Left cardiac atrium (tissue), 4 donors: Measurements from ENCODE around the gene NBPF14. TPM values are rescaled to one million over a fixed set of nuclear protein-coding genes. Genes with fewer than 3 reads are reported as not detected.
"Not testable (repeated sequence)": the region's sequence is repeated elsewhere in the genome, so short reads cannot be mapped to it uniquely, and the experiment has no call there.

Experiments
- ATAC-seq, 2 donors: fragments of 200-7000 bp; cut with Tn5 transposase; one replicate each; pipeline ENCODE4 v1.9.1; 2020; ENCODE audit warnings: mild to moderate bottlenecking in 2 of 2, moderate library complexity in 2 of 2
- DNase-seq: peaks from one replicate; pipeline ENCODE4 v3.0.0-alpha.2; 2020
- intact Hi-C, 2 donors: fragments of 100-400 bp; cut with DNase I; formaldehyde crosslinking; loops; one replicate each; pipeline versions ENCODE4 v1.14.1 to v1.15.1; 2022 to 2023
- long read RNA-seq: library from polyadenylated mRNA; unstranded; transcript quantifications from one replicate; pipeline ENCODE4 v2.0.0, GENCODE V29; 2021
- total RNA-seq, 2 donors: library from RNA; stranded (reverse); fragmentation: NEBNext Ultra II Directional; extraction: Animal tissue kit (Norgen Biotek cat#: 25700); gene quantifications; one replicate each; pipeline ENCODE4 v1.2.1, GENCODE V29; 2021
- donor health status: DM: no; HTN: yes; CAD: no.
- donor health status: DM: no; HTN: yes; CAD: no; lungs with severe emphysema.
- donor health status: DM: yes; HTN: yes; CAD: no.
- donor health status: Dilated cardiomyopathy.

The NBPF14 gene
- total RNA-seq, result 10 to 100 TPM in 1 of 2 donors, 1 to 10 TPM in 1; 8.6 to 16.9 TPM
- long read RNA-seq, partial matches to known transcripts, result 1 of 4 reads
- long read RNA-seq, other reads (novel, unspliced or antisense), result 3 of 4 reads

GRCh38 chr1:148595911-148596310 lies at the start of gene NBPF14:
TSS of gene NBPF14 (minus strand) at chr1:148596011. CDS start at chr1:148595717, 294 bp downstream.
- DNase-seq, intact Hi-C loops, ATAC-seq: not testable (repeated sequence)

GRCh38 chr1:148625451-148625850 lies 29.6 kb upstream of the NBPF14 start:
- peak; percentile 20 for DNase-seq
- intact Hi-C loops, ATAC-seq: not testable (repeated sequence)

- intact Hi-C loops, result not testable (repeated sequence)
These were observed 22.4 kb upstream of the NBPF14 start for GRCh38 chr1:148618216-148618615.

GRCh38 chr1:148605266-148605665 lies 9.5 kb upstream of the NBPF14 start:
- ATAC-seq, intact Hi-C loops: not testable (repeated sequence)
- DNase-seq, result peak; percentile 22

More at GRCh38 chr1:148618216-148618615, 22.4 kb upstream of the NBPF14 start:
- ATAC-seq, DNase-seq: not testable (repeated sequence)

GRCh38 chr1:148595360-148595759 lies 451 bp downstream of the NBPF14 start:
- intact Hi-C loops, ATAC-seq: not testable (repeated sequence)
- DNase-seq, result peak; percentile 16

GRCh38 chr1:148591098-148591497 lies 4.7 kb downstream of the NBPF14 start:
- ATAC-seq, intact Hi-C loops, DNase-seq: not testable (repeated sequence)

- ATAC-seq, intact Hi-C loops, DNase-seq: not testable (repeated sequence)
These were observed 63.7 kb downstream of the NBPF14 start for GRCh38 chr1:148532158-148532557.

GRCh38 chr1:148529101-148529567 lies 66.7 kb downstream of the NBPF14 start:
- DNase-seq, result peak; percentile 29
- intact Hi-C loops, ATAC-seq: not testable (repeated sequence)

GRCh38 chr1:148528591-148528990 lies 67.2 kb downstream of the NBPF14 start:
- not testable (repeated sequence) for ATAC-seq, DNase-seq

GRCh38 chr1:148526587-148526986 lies 69.2 kb downstream of the NBPF14 start:
- ATAC-seq, DNase-seq, intact Hi-C loops: not testable (repeated sequence)

More at GRCh38 chr1:148528591-148528990, 67.2 kb downstream of the NBPF14 start:
- intact Hi-C loops, result not testable (repeated sequence)

GRCh38 chr1:148523205-148524144 lies 72.3 kb downstream of the NBPF14 start:
- peak; percentile 2 to 23 for ATAC-seq
- intact Hi-C loops, result not testable (repeated sequence)

GRCh38 chr1:148522561-148523204 lies 73.1 kb downstream of the NBPF14 start:
- intact Hi-C loops, result not testable (repeated sequence)
- ATAC-seq (peak; percentile 88 to 95), DNase-seq (peak; percentile 85)

More at GRCh38 chr1:148523205-148524144, 72.3 kb downstream of the NBPF14 start:
- not testable (repeated sequence) for DNase-seq

GRCh38 chr1:148522072-148522471 lies 73.7 kb downstream of the NBPF14 start:
- intact Hi-C loops, result not testable (repeated sequence)
- peak; percentile 88 to 89 for ATAC-seq
- DNase-seq, result peak; percentile 88

- ATAC-seq, DNase-seq, intact Hi-C loops: not testable (repeated sequence)
These were observed 81.5 kb downstream of the NBPF14 start for GRCh38 chr1:148514310-148514709.

- ATAC-seq, intact Hi-C loops: not testable (repeated sequence)
These were observed 83.1 kb downstream of the NBPF14 start for GRCh38 chr1:148512571-148513184.

GRCh38 chr1:148493933-148494332 lies 101.9 kb downstream of the NBPF14 start:
- DNase-seq, ATAC-seq, intact Hi-C loops: not testable (repeated sequence)

More at GRCh38 chr1:148512571-148513184, 83.1 kb downstream of the NBPF14 start:
- DNase-seq, result not testable (repeated sequence)

GRCh38 chr1:148483029-148483428 lies 112.8 kb downstream of the NBPF14 start, which contains the start of gene PPIAL4G:
TSS of gene PPIAL4G (minus strand) at chr1:148483302. CDS start at chr1:148483252, 50 bp downstream.
- intact Hi-C loops, ATAC-seq: not testable (repeated sequence)
- DNase-seq, result peak; percentile 4
